ENCODE measurements around the gene MAN2B1.

The MAN2B1 gene

GRCh38 chr19:12642506-12642905 is 24.0 kb downstream of the MAN2B1 start:
- Histone ChIP-seq H4K20me1 (ENCODE audit: insufficient read depth, low read length) (peaks cover 13% of the 10 kb centered on the region; the same call in 1 of the 2 replicates), H3K79me2 (ENCODE audit: low read length) (no peaks in the 10 kb centered on the region), H2AFZ (ENCODE audit: low read depth, low read length) (no peak overlapping the region), H3K4me3 (ENCODE audit: low read length) (no peak overlapping the region), H3K9me3 (ENCODE audit: insufficient read depth, low read length) (no peaks in the 10 kb centered on the region), H3K36me3 (replicated peaks; ENCODE audit: low read depth, low read length) (peaks cover 49% of the 10 kb centered on the region), H3K27me3 (ENCODE audit: low read depth, low read length) (no peaks in the 10 kb centered on the region), H3K9ac (ENCODE audit: low read length) (no peak overlapping the region), H3K4me2 (ENCODE audit: low read length) (no peak overlapping the region), H3K27ac (ENCODE audit: low read length) (no peak overlapping the region), H3K4me1 (ENCODE audit: low read length) (no peaks in the 10 kb centered on the region)
- TF ChIP-seq CTCF (IDR thresholded peaks at IDR 0.05; ENCODE audit: low read depth, low read length), result no peak
- no peak for TF ChIP-seq EZH2phosphoT487 (IDR thresholded peaks at IDR 0.05; ENCODE audit: low read depth)

- no peak for TF ChIP-seq CTCF (IDR thresholded peaks at IDR 0.05; ENCODE audit: low read depth, low read length)
- no peak for TF ChIP-seq EZH2phosphoT487 (IDR thresholded peaks at IDR 0.05; ENCODE audit: low read depth)
- no peak overlapping the region for H3K4me2 ChIP-seq (ENCODE audit: low read length)
- H3K27me3 ChIP-seq (ENCODE audit: low read depth, low read length), result no peaks in the 10 kb centered on the region
- H3K9me3 ChIP-seq (ENCODE audit: insufficient read depth, low read length), result no peaks in the 10 kb centered on the region
- no peaks in the 10 kb centered on the region for H3K79me2 ChIP-seq (ENCODE audit: low read length)
- H3K27ac ChIP-seq (ENCODE audit: low read length), result no peak overlapping the region
- H4K20me1 ChIP-seq (ENCODE audit: insufficient read depth, low read length), result peaks cover 3% of the 10 kb centered on the region; the same call in 1 of the 2 replicates
- no peak overlapping the region for H2AFZ ChIP-seq (ENCODE audit: low read depth, low read length)
- no peaks in the 10 kb centered on the region for H3K4me1 ChIP-seq (ENCODE audit: low read length)
- no peak overlapping the region for H3K9ac ChIP-seq (ENCODE audit: low read length)
- H3K36me3 ChIP-seq (replicated peaks; ENCODE audit: low read depth, low read length), result peaks cover 46% of the 10 kb centered on the region
- H3K4me3 ChIP-seq (ENCODE audit: low read length), result no peak overlapping the region
Observed at GRCh38 chr19:12641456-12641855, 25.1 kb downstream of the MAN2B1 start.

- Histone ChIP-seq H4K20me1 (ENCODE audit: insufficient read depth, low read length) (no peaks in the 10 kb centered on the region), H3K9ac (ENCODE audit: low read length) (no peak overlapping the region), H3K9me3 (ENCODE audit: insufficient read depth, low read length) (no peaks in the 10 kb centered on the region), H3K27ac (ENCODE audit: low read length) (no peak overlapping the region), H3K4me1 (ENCODE audit: low read length) (no peaks in the 10 kb centered on the region), H2AFZ (ENCODE audit: low read depth, low read length) (no peak overlapping the region), H3K4me3 (ENCODE audit: low read length) (no peak overlapping the region), H3K27me3 (ENCODE audit: low read depth, low read length) (no peaks in the 10 kb centered on the region), H3K4me2 (ENCODE audit: low read length) (no peak overlapping the region), H3K36me3 (replicated peaks; ENCODE audit: low read depth, low read length) (peaks cover 45% of the 10 kb centered on the region), H3K79me2 (ENCODE audit: low read length) (no peaks in the 10 kb centered on the region)
- peak; percentile 49 for TF ChIP-seq CTCF (IDR thresholded peaks at IDR 0.05; ENCODE audit: low read depth, low read length)
- no peak for TF ChIP-seq EZH2phosphoT487 (IDR thresholded peaks at IDR 0.05; ENCODE audit: low read depth)
Observed at GRCh38 chr19:12639901-12640613, 26.5 kb downstream of the MAN2B1 start.

GRCh38 chr19:12638611-12639182 is 27.8 kb downstream of the MAN2B1 start:
- Histone ChIP-seq H3K9me3 (ENCODE audit: insufficient read depth, low read length) (no peaks in the 10 kb centered on the region), H2AFZ (ENCODE audit: low read depth, low read length) (no peak overlapping the region), H3K36me3 (replicated peaks; ENCODE audit: low read depth, low read length) (peaks cover 48% of the 10 kb centered on the region), H3K27me3 (ENCODE audit: low read depth, low read length) (no peaks in the 10 kb centered on the region), H3K4me2 (ENCODE audit: low read length) (no peak overlapping the region), H3K79me2 (ENCODE audit: low read length) (no peaks in the 10 kb centered on the region), H3K9ac (ENCODE audit: low read length) (no peak overlapping the region), H3K27ac (ENCODE audit: low read length) (no peak overlapping the region), H3K4me1 (ENCODE audit: low read length) (no peaks in the 10 kb centered on the region), H3K4me3 (ENCODE audit: low read length) (no peak overlapping the region), H4K20me1 (ENCODE audit: insufficient read depth, low read length) (no peaks in the 10 kb centered on the region)
- no peak for TF ChIP-seq CTCF (IDR thresholded peaks at IDR 0.05; ENCODE audit: low read depth, low read length)
- no peak for TF ChIP-seq EZH2phosphoT487 (IDR thresholded peaks at IDR 0.05; ENCODE audit: low read depth)
